COR-L47 (cell line): ENCODE measurements around the gene CCDC187.

Experiments used
- DNase-seq: peaks from one replicate; lab custom pipeline; 2025; lab: John Stamatoyannopoulos, UW

Gene CCDC187

GRCh38 chr9:136283291-136284235 is 20.3 kb downstream of the CCDC187 start:
- peak; percentile 57 for DNase-seq

DNA sequence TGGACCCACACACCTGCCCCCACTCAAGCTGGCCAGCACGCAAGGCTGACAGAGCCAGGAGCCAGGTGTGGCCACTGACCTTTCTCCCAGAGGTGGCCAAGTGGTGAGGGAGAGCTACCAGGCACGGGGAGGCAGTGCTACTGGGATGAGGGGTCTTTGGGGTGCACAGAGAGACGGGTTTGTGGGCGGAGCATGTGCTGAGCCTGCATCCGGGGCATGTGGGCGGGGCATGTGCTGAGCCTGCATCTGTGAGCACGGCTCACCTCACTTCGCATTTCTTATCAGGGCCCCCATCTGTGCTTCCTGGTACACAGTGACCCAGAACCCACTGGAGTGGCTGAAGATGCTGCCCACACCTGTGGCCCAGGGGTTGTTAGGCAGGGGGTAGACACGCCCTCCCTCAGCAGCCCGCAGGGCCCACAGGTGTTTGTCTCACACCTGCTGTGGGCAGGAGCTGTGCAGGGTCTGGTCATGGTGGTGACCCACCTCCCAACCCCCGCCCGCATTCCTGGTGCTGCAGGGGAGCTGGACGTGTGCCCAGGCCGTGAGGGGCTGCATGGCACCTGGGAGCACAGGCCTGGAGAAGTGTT is 21.5 kb downstream of the CCDC187 start:
- peak; percentile 28 for DNase-seq

DNA sequence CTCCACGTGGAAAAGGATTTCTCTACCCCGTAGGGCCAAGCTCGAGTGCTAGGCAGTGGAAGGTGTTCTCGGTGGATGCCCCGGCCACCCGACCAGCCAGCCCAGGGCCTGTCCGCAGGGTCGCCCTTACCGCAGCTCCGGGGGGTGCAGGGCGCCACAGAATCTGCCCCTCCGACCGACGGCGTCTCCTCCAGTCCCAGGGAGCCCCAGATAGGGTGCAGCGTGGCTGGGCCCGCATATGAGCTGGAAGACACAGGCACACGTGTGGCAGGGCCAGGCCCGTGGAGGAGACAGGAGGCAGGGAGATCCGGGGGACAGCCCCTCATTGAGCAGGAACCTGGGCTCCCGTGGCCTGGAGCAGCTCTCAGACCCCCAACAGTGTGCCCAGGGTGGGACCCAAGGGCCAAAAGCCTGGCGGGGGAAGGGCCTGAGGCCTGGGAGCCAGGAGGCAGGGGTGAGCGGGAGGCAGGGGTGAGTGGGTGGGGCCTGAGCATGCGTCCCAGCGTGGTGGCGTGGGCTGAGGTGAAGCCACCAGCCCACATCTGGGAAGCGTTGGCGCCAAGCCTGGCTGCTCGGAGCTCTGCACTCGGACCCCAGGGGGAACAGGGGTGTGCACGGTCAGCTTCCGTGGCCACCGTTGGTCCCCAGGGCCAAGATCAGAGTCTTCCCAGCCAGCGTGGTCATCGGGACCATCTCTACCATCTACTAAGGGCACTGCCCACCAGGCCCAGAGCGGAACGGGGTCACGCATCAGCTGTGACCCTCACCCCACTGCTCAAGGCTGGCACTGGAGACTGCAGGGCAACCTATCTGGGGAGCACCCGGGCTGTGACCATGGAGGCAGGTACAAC is 22.2 kb downstream of the CCDC187 start:
- no peak for DNase-seq

GRCh38 chr9:136280535-136281315 is 23.2 kb downstream of the CCDC187 start:
- DNase-seq: no peak

- DNase-seq: no peak
Observed at GRCh38 chr9:136279471-136279870, 24.4 kb downstream of the CCDC187 start.

- no peak for DNase-seq
Observed at GRCh38 chr9:136278894-136279293, 25.0 kb downstream of the CCDC187 start.

- no peak for DNase-seq
Observed at GRCh38 chr9:136278221-136278620, 25.7 kb downstream of the CCDC187 start.

DNA sequence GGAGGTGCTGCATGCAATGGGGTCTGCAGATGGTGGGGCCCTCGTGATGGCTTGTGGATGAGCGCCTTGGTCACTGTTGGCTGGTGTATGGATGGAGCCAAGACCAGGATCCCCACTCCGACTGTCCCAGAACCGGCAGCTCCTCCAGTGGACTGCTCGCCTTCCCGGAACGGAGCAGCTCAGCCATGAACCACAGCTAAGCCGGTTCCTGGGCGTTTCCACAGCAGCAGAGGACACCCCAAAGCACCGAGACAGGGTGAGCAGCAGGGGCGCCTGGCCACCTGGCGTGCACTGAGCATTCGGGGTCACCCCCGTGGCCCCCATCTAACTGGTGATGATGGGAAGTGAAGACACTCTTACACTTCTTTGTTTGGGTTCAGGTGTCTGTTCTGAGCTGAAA is 26.1 kb downstream of the CCDC187 start:
- DNase-seq: no peak

DNA sequence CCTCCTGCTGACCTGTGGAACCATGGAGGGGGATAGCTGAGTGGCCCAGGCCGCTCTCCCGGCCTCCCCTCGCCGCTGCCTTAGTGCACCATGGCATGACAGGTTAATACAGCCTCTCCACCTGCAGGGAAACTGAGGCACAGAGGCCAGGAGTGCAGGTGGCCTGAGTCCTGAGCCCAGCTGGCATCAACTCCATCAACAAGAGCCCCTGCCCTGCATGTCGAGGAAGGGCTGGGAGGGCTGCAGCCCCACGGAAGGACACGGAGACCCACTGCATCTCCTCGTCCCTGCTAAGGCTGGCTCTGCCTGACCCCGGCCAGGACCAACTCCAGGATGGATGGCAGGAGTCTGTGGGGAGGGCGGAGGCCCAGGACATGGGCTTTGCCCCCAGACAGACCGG is 27.2 kb downstream of the CCDC187 start:
- DNase-seq: no peak

GRCh38 chr9:136275655-136276429 is 28.1 kb downstream of the CCDC187 start:
- no peak for DNase-seq

DNA sequence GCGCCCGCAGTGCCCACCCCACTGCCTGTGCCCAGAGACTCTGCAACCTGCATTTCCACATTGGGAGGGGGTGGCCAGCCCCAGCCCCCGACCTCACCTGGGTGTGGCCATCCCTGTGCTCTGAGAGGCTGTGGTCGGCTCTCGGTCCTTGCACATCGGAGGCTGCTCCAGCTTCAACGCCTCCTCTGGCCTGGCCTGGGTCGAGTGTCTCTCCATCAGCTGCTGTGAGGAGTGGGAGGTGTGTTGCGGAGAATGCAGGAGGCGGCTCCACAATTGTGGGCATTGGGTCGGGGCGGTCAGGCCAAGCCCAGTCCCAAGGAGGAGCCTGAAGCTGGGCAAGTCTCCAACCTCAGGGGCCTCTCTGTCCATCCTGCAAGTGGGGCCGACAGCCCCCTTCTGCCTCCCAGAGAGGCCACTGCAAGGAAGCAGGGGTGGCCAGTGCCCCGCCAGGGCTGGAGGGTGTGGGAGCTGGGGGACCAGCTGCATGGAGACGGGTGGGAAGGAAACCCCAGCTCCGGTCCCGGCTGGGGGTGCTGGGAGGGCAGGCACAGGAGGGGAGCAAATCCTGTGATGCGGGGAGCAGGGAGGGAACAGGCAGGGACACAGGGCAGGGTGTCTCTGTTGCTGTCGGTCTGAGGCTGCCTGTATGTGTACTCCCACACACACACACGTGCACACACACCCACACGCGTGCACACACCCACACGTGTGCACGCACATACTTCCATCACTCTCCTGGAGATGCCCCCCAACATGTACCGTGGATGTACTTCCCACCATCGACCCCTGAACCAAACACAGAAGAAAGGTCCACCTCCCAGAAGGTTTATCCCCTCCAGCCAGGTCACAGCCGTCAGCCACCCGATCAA is 28.9 kb downstream of the CCDC187 start:
- no peak for DNase-seq

- no peak for DNase-seq
Observed at GRCh38 chr9:136273921-136274785, 29.7 kb downstream of the CCDC187 start.

GRCh38 chr9:136273244-136273865 is 30.5 kb downstream of the CCDC187 start:
- DNase-seq: no peak

- no peak for DNase-seq
Observed at GRCh38 chr9:136270173-136270705, 33.7 kb downstream of the CCDC187 start.

GRCh38 chr9:136268735-136269134 is 35.2 kb downstream of the CCDC187 start:
- DNase-seq: no peak

GRCh38 chr9:136268318-136268717 is 35.6 kb downstream of the CCDC187 start:
- no peak for DNase-seq

DNA sequence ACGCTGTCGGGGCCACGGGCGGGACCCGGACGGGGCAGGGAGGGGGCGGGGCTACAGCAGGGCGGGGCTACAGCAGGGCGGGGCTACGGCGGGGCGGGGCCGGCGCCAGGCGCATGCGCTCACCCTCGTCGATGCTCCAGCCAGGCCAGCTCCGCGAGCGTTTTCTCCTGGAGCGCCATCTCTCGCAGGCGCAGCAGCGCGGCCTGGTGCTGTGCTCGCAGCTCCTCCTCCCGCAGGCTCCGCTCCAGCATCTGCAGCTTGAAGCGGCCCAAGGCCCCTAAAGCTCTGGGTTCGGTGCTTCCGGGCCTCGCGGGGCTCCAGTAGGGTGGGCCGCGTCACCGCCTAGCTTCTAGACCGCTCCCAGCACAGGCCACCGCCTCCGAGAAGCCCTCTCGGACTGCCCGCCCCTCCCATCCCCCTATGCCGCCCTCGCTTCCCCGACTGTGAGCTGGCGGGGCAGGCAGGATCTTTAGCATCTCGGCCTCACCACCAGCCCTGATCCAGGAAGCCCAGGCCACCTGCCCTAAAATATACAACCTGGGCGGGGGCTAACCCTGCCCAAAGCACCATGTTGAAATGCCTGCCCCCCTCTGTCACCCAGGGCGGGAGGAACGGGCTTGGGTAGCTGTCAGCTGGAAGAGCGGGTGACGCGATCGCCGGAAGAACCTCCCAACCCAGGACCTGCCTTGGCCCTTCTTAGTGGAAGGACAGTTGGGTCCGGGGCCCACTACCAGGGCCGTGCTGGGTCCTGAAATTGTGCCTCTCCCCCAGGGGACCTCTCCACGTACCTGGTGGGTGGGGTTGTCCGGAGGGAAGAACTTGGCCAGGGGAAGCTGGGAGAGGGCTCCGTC is 36.4 kb downstream of the CCDC187 start:
- peak; percentile 21 for DNase-seq
